ENCODE data around the gene GASK1A.

- TF ChIP-seq, protein P1, sequence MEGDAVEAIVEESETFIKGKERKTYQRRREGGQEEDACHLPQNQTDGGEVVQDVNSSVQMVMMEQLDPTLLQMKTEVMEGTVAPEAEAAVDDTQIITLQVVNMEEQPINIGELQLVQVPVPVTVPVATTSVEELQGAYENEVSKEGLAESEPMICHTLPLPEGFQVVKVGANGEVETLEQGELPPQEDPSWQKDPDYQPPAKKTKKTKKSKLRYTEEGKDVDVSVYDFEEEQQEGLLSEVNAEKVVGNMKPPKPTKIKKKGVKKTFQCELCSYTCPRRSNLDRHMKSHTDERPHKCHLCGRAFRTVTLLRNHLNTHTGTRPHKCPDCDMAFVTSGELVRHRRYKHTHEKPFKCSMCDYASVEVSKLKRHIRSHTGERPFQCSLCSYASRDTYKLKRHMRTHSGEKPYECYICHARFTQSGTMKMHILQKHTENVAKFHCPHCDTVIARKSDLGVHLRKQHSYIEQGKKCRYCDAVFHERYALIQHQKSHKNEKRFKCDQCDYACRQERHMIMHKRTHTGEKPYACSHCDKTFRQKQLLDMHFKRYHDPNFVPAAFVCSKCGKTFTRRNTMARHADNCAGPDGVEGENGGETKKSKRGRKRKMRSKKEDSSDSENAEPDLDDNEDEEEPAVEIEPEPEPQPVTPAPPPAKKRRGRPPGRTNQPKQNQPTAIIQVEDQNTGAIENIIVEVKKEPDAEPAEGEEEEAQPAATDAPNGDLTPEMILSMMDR (conservative IDR thresholded peaks at IDR 0.05) = no peak
- no peak for TF ChIP-seq ZFX (IDR thresholded peaks at IDR 0.05)
Observed at GRCh38 chr3:43006825-43007224, 27.7 kb downstream of the GASK1A start.
